Progenitor cell of endocrine pancreas (in vitro differentiated cells): ENCODE measurements around the gene CSRNP3. TPM values are rescaled to one million over a fixed set of nuclear protein-coding genes. Genes with fewer than 3 reads are reported as not detected.
"Not testable (repeated sequence)": the region's sequence is repeated elsewhere in the genome, so short reads cannot be mapped to it uniquely, and the experiment has no call there.

Experiments used
- DNase-seq: peaks from one replicate; pipeline ENCODE4 v3.0.0; 2021; ENCODE audit warnings: low spot score; ENCODE audit not compliant: unreplicated experiment
- H3K27ac Mint-ChIP-seq: 2 replicates; pipeline ENCODE4 v1.8.0; 2021; ENCODE audit warnings: mild to moderate bottlenecking, moderate library complexity, mixed read lengths
- H3K27me3 Mint-ChIP-seq: 2 replicates; pipeline ENCODE4 v1.8.0; 2021; ENCODE audit warnings: mixed read lengths
- H3K36me3 Mint-ChIP-seq: 2 replicates; pipeline ENCODE4 v1.8.0; 2022; ENCODE audit warnings: mixed read lengths; ENCODE audit not compliant: insufficient read depth
- H3K4me1 Mint-ChIP-seq: 2 replicates; pipeline ENCODE4 v1.8.0; 2021; ENCODE audit warnings: low read depth, mixed read lengths
- H3K4me3 Mint-ChIP-seq: 2 replicates; pipeline ENCODE4 v1.8.0; 2021; ENCODE audit warnings: low read depth, mild to moderate bottlenecking, moderate library complexity, mixed read lengths
- H3K9me3 Mint-ChIP-seq: 2 replicates; pipeline ENCODE4 v1.8.0; 2021; ENCODE audit warnings: low read depth, mixed read lengths
- CTCF ChIP-seq: fragments of 200-600 bp; sonication (generic); IDR thresholded peaks from one replicate; pipeline ENCODE4 v1.5.0; 2021; ENCODE audit warnings: antibody characterized with exemption, mild to moderate bottlenecking; ENCODE audit not compliant: unreplicated experiment
- total RNA-seq: library from RNA; stranded (reverse); gene quantifications from 2 replicates; pipeline ENCODE4 v1.2.1, GENCODE V29; 2021

Gene CSRNP3
- total RNA-seq, 1 donor from 2014 or later = 10.7 TPM

DNA sequence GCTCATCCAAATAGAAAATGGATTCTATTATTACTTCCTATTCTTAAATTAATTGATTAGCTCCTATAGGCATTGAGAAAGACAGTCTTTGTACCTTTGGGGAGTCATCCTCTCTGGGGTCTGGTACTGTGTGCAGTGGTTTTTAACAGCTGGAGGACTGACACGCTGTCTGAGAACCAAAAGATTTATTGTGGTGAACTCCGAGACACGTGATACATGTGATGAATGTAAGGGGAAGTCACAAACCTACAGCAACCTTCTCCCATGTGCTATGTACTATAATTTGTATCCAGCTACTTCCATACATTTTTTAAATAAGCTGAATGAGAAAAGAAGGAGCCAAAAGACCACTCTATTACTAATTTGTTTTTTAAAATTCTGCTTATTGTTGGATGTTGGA lies 190.9 kb downstream of the CSRNP3 start:
- TF ChIP-seq CTCF = no peak
- Mint-ChIP-seq H3K4me1 (peaks cover 4% of the 10 kb centered on the region), H3K27me3 (no peaks in the 10 kb centered on the region), H3K4me3 (no peak overlapping the region), H3K27ac (no peak overlapping the region), H3K36me3 (peaks cover 7% of the 10 kb centered on the region), H3K9me3 (no peaks in the 10 kb centered on the region)
- no peak for DNase-seq

DNA sequence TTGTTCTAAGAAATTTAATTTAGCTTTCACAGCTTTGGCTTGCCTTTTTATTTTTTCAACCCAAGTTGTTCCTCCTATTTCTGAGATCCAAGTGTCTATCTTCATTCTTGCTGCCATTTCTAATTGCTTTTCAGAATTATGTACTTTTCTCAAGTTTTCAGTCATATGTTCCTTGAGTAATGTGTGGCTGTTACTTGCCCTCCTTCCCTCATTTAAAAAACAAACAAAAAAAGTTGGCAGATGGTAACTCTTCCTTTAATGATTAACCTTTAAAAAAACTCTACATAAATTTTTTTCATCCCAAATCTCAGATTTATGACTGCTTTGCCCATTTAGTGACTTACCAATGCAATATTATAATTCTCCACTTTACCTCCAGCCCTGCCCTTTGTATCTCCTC lies 193.2 kb downstream of the CSRNP3 start:
- Mint-ChIP-seq H3K27me3 (no peaks in the 10 kb centered on the region), H3K36me3 (peaks cover 7% of the 10 kb centered on the region), H3K4me3 (no peak overlapping the region), H3K27ac (no peak overlapping the region), H3K4me1 (peaks cover 4% of the 10 kb centered on the region), H3K9me3 (no peaks in the 10 kb centered on the region)
- TF ChIP-seq CTCF = no peak
- DNase-seq = no peak

- no peak for TF ChIP-seq CTCF
- peaks cover 1% of the 10 kb centered on the region for H3K36me3 Mint-ChIP-seq
- no peaks in the 10 kb centered on the region for H3K9me3 Mint-ChIP-seq
- peaks cover 4% of the 10 kb centered on the region for H3K4me1 Mint-ChIP-seq
- H3K27me3 Mint-ChIP-seq = no peaks in the 10 kb centered on the region
- no peak overlapping the region for H3K4me3 Mint-ChIP-seq
- DNase-seq = no peak
- H3K27ac Mint-ChIP-seq = no peak overlapping the region
Observed at GRCh38 chr2:165665614-165666013, 196.1 kb downstream of the CSRNP3 start.

DNA sequence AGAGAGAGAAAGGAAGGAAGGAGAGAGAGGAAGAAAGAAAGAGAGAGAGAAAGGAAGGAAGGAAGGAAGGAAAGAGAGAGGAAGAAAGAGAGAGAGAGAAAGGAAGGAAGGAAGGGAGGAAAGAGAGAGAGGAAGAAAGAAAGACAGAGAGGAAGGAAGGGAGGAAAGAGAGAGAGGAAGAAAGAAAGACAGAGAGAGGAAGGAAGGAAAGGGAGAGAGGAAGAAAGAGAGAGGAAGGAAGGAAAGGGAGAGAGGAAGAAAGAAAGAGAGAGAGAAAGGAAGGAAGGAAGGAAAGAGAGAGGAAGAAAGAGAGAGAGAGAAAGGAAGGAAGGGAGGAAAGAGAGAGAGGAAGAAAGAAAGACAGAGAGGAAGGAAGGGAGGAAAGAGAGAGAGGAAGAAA lies 196.6 kb downstream of the CSRNP3 start:
- H3K4me3 Mint-ChIP-seq, H3K4me1 Mint-ChIP-seq, H3K9me3 Mint-ChIP-seq, DNase-seq, H3K27me3 Mint-ChIP-seq, H3K36me3 Mint-ChIP-seq, H3K27ac Mint-ChIP-seq: not testable (repeated sequence)

GRCh38 chr2:165666605-165667004 lies 197.1 kb downstream of the CSRNP3 start:
- H3K27me3 Mint-ChIP-seq = no peaks in the 10 kb centered on the region
- peaks cover 1% of the 10 kb centered on the region for H3K9me3 Mint-ChIP-seq
- no peak overlapping the region for H3K4me3 Mint-ChIP-seq
- H3K27ac Mint-ChIP-seq = peak overlapping the region; percentile 2
- no peak for DNase-seq
- TF ChIP-seq CTCF = no peak
- peaks cover 4% of the 10 kb centered on the region for H3K4me1 Mint-ChIP-seq
- peaks cover 8% of the 10 kb centered on the region for H3K36me3 Mint-ChIP-seq

GRCh38 chr2:165667375-165667774 lies 197.9 kb downstream of the CSRNP3 start:
- Mint-ChIP-seq H3K4me1 (peaks cover 4% of the 10 kb centered on the region), H3K27ac (no peak overlapping the region), H3K36me3 (peaks cover 14% of the 10 kb centered on the region), H3K4me3 (no peak overlapping the region), H3K27me3 (no peaks in the 10 kb centered on the region), H3K9me3 (peaks cover 7% of the 10 kb centered on the region)
- no peak for DNase-seq
- no peak for TF ChIP-seq CTCF
